Activated CD4-positive, alpha-beta T cell treated with anti-CD3 and anti-CD28 coated beads, Interleukin-2, amount 50 U/mL, for 4 hours (primary cell): Measurements from ENCODE around the gene FES.
A peak's percentile ranks its signal among the peaks of the same experiment; 100 is the strongest.
"Not testable (repeated sequence)": the region's sequence is repeated elsewhere in the genome, so short reads cannot be mapped to it uniquely, and the experiment has no call there.

Source experiments
- DNase-seq, 2 experiments: peaks; one replicate each; pipeline ENCODE4 v3.0.0-alpha.2; 2020

The FES gene

GRCh38 chr15:90893175-90894090, 9.1 kb downstream of the FES start:
- no peak for DNase-seq

DNA sequence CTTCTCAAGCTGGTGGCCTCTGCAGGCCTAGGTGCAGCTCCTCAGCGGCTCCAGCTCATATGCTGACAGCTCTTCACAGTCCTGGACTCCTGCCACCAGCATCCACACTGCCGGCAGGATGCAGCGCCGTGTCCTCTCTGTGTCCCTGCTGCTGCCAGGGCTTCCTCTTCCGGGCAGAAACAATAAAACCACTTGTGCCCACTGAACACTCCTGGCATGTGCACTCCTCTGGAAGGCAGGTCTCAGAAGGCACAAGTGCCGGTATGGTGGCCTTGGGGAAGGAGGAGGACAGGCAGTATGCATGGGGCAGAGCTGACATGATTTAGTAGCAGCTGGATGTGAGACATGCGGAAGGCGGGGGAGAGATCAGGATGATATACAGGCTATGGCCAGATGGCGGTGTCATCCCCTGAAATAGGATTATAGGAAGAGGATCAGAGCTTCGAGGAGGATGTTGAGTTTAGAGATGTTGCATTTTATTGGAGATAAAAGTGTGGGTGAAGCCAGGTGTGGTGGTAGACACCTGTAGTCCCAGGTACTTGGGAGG, 11.3 kb downstream of the FES start:
- no peak for DNase-seq

DNA sequence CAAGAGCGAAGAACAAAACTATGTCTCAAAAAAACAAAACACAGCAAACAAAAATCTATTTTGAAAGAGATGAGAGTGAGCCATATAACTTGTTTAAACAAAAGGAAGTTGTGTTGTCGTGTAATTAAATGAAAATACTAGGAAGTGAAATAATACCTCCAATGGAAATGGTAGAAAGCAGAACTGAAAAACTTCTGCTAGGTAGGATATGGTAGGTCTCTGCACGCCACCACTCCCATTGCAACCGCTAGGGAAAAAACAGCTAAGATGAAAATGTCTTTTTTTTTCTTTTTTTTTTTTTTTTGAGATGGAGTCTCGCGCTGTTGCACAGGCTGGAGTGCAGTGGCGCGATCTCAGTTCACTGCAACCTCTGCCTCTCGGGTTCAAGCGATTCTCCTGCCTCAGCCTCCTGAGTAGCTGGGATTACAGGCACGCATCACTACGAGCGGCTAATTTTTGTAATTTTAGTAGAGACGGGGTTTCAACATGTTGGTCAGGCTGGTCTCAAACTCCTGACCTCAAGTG, 12.9 kb downstream of the FES start:
- DNase-seq = not testable (repeated sequence)

DNA sequence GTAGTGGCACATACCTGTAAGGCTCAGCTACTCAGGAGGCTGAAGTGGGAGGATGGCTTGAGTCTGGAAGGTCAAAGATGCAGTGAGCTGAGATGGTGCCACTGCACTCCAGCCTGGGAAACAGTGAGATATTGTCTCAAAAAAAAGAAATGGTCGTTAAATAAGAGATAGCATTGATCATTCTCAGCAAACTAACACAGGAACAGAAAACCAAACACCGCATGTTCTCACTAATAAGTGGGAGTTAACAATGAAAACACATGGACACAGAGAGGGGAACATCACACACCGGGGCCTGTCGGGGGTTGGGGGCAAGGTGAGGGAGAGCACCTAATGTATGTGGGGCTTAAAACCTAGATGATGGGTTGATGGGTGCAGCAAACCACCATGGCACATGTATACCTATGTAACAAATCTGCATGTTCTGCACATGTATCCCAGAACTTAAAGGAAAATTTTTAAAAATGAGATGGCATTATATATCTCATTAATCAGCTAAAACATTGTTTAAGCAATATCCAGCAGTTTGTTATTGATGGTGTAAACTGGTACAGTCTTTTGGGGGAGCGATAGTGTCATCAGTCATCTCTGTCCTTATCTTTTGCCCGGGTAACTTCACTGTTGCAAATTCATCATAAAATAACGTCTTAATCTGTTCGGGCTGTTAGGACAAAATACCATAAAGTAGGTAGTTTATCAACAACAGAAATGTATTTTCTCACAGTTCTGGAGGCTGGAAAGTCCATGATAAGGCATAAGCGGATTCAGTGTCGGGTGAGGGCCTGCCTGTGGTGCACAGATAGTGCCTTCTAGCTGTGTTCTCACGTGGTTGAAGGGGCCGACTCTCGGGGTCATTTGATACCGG, 17.1 kb downstream of the FES start:
- no peak for DNase-seq

GRCh38 chr15:90902040-90902839, 17.9 kb downstream of the FES start:
- peak; percentile 55 to 60 for DNase-seq

- peak; percentile 76 to 77 for DNase-seq
Measured at GRCh38 chr15:90902840-90903732, 18.8 kb downstream of the FES start, which contains the start of gene MAN2A2. MAN2A2 (plus strand) TSS chr15:90903302; CDS start chr15:90904208, 906 bp downstream.

- DNase-seq = no peak
Measured at GRCh38 chr15:90903733-90904536, 19.6 kb downstream of the FES start.

- no peak for DNase-seq
Measured at GRCh38 chr15:90904746-90905145, 20.4 kb downstream of the FES start.

DNA sequence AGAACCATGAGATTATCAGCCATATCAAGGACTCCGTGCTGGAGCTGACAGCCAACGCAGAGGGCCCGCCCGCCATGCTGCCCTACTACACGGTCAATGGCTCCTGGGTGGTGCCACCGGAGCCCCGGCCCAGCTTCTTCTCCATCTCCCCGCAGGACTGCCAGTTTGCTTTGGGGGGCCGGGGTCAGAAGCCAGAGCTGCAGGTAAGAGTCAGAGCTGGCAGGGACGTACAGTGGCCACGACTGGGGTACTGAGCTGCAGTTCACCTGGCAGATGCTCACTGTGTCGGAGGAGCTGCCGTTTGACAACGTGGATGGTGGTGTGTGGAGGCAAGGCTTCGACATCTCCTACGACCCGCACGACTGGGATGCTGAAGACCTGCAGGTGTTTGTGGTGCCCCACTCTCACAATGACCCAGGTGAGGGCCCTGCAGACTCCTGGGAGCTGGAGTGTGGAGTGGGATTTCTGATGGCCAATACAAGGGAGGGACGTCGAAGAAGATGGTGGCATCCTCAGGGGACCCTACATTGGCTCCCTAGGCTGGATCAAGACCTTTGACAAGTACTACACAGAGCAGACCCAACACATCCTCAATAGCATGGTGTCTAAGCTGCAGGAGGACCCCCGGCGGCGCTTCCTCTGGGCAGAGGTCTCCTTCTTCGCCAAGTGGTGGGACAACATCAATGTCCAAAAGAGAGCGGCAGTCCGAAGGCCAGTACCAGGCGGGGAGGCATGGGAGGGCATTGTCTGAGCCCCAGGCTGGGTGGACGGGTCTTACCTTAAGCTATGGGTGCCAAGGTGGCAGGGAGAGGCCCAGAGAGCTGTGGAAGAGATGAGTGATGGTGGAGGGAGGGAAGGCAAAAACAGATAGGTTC, 21.2 kb downstream of the FES start:
- DNase-seq = no peak

DNA sequence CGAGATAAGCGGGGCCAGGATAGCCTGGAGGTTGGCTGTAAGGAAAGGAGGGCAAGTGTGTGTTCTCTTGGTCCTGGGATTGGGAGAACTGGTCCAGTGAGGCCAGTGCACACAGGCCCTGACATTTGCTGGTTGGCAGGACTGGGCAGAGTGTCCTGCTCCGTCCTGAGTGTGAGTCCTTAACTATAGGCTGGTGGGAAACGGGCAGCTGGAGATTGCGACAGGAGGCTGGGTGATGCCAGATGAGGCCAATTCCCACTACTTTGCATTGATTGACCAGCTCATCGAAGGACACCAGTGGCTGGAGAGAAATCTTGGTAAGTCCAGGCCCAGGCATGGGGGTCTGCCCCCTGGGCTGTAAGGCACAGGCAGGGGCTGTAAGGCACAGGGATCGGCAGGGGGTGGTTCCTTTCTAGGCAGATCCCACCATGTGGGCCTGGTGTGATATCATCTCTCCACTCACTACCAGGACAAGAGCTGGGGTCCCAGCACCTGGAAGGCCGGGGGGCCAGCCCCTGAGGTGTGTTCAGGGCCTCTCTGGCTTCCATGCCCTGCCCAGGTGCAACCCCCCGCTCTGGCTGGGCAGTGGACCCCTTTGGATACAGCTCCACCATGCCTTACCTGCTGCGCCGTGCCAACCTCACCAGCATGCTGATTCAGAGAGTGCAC, 22.0 kb downstream of the FES start:
- DNase-seq = no peak

GRCh38 chr15:90907051-90907660, 22.9 kb downstream of the FES start:
- no peak for DNase-seq

- DNase-seq = no peak
Measured at GRCh38 chr15:90907838-90908507, 23.7 kb downstream of the FES start.

GRCh38 chr15:90909449-90909848, 25.1 kb downstream of the FES start:
- DNase-seq = not testable (repeated sequence)

DNA sequence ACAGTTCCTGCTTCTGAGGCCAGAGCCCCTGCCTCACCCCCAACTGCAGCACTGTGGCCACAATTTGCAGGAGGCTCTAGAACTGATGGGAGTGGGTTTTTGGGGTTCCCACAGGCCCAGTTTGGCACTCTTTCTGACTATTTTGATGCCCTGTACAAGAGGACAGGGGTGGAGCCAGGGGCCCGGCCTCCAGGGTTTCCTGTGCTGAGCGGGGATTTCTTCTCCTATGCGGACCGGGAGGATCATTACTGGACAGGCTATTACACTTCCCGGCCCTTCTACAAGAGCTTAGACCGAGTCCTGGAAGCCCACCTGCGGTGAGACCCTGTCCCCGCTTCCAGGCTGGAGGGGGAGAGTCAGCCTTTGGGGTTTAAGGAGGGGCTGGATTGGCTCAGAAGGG, 25.7 kb downstream of the FES start:
- no peak for DNase-seq

DNA sequence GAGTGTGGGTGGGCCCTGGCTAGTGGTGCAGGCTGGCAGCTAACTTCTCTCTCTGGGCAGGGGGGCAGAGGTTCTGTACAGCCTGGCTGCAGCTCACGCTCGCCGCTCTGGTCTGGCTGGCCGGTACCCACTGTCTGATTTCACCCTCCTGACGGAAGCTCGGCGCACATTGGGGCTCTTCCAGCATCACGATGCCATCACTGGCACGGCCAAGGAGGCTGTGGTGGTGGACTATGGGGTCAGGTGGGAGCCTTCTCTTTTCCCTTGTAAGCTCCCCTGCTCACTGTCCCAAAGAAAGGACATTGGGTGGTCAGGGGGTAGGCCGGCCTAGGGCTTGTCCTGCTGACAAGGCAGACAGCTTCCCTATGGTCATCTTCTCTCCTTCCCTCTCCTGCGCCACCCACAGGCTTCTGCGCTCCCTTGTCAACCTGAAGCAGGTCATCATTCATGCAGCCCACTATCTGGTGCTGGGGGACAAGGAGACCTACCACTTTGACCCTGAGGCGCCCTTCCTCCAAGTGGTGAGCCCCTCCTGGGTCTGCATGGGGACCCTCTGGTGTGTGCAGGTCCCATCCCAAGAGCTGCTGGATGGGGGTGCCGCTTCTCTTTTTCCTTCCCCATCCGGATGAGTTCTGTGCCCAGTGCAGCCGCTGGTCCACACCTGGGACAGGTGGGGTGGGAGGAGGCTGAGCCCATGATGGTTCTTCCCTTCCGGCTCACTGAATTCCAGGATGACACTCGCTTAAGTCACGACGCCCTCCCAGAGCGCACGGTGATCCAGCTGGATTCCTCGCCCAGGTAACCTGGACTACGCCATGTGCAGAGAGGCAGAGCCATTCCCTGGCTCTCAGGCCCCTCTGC, 26.4 kb downstream of the FES start:
- DNase-seq = no peak

- no peak for DNase-seq
Measured at GRCh38 chr15:90911302-90911623, 27.0 kb downstream of the FES start.
